GM23338 (cell line): Measurements from ENCODE around the gene BNC2. TPM values are rescaled to one million over a fixed set of nuclear protein-coding genes. Genes with fewer than 3 reads are reported as not detected.
A peak's percentile ranks its signal among the peaks of the same experiment; 100 is the strongest.

Source experiments
- ATAC-seq: fragments of 200-7000 bp; cut with Tn5 transposase; 3 replicates; pipeline ENCODE4 v1.9.1; 2020
- DNase-seq: peaks from one replicate; pipeline ENCODE4 v3.0.0-alpha.2; 2015; ENCODE audit warnings: low spot score
- H2AFZ ChIP-seq: fragments of 200-600 bp; sonication (generic); 2 replicates; pipeline ENCODE4 v1.8.0; 2016; ENCODE audit warnings: antibody characterized with exemption, mild to moderate bottlenecking, moderate library complexity
- H3F3A ChIP-seq: fragments of 200-600 bp; sonication (generic); replicated peaks from 2 replicates; pipeline ENCODE4 v1.8.0; 2017; ENCODE audit warnings: antibody characterized with exemption, mixed run types, low read depth
- H3K27ac ChIP-seq: fragments of 200-600 bp; sonication (generic); 2 replicates; pipeline ENCODE4 v1.6.1; 2016; ENCODE audit warnings: low read depth
- H3K27me3 ChIP-seq: fragments of 200-600 bp; sonication (generic); 2 replicates; pipeline ENCODE4 v1.8.0; 2016; ENCODE audit warnings: mild to moderate bottlenecking, mixed run types, moderate library complexity; ENCODE audit not compliant: insufficient read depth
- H3K36me3 ChIP-seq: fragments of 200-600 bp; sonication (generic); 2 replicates; pipeline ENCODE4 v1.8.0; 2016; ENCODE audit warnings: mild to moderate bottlenecking; ENCODE audit not compliant: insufficient read depth
- H3K4me1 ChIP-seq: fragments of 200-600 bp; sonication (generic); 2 replicates; pipeline ENCODE4 v1.8.0; 2016; ENCODE audit warnings: mild to moderate bottlenecking, moderate library complexity; ENCODE audit not compliant: insufficient read depth
- H3K4me2 ChIP-seq: fragments of 200-600 bp; sonication (generic); 2 replicates; pipeline ENCODE4 v1.7.1; 2017; ENCODE audit warnings: mixed run types
- H3K4me3 ChIP-seq: fragments of 200-600 bp; sonication (generic); 2 replicates; pipeline ENCODE4 v1.6.1; 2016; ENCODE audit warnings: mixed run types
- H3K79me2 ChIP-seq: fragments of 200-600 bp; sonication (generic); replicated peaks from 2 replicates; pipeline ENCODE4 v1.8.0; 2017; ENCODE audit warnings: mild to moderate bottlenecking; ENCODE audit not compliant: insufficient read depth
- H3K9me2 ChIP-seq: fragments of 200-600 bp; sonication (generic); 2 replicates; pipeline ENCODE4 v1.8.0; 2017; ENCODE audit not compliant: insufficient read depth
- H4K20me1 ChIP-seq: fragments of 200-600 bp; sonication (generic); replicated peaks from 2 replicates; pipeline ENCODE4 v1.8.0; 2017; ENCODE audit warnings: mild to moderate bottlenecking; ENCODE audit not compliant: insufficient read depth
- H3K27ac Mint-ChIP-seq: 2 replicates; pipeline ENCODE4 v1.8.0; 2020; ENCODE audit warnings: inconsistent platforms, mild to moderate bottlenecking, moderate library complexity, mixed read lengths
- H3K27me3 Mint-ChIP-seq: 3 replicates; pipeline ENCODE4 v1.8.0; 2022; ENCODE audit warnings: low read depth, mild to moderate bottlenecking, moderate library complexity, mixed read lengths, inconsistent platforms; ENCODE audit not compliant: insufficient read depth, poor library complexity
- H3K36me3 Mint-ChIP-seq: 3 replicates; pipeline ENCODE4 v1.8.0; 2021; ENCODE audit warnings: low read depth, mild to moderate bottlenecking, inconsistent platforms, moderate library complexity, mixed read lengths
- H3K4me1 Mint-ChIP-seq: 3 replicates; pipeline ENCODE4 v1.8.0; 2020; ENCODE audit warnings: mild to moderate bottlenecking, inconsistent platforms, mixed read lengths
- H3K4me3 Mint-ChIP-seq: 3 replicates; pipeline ENCODE4 v1.8.0; 2021; ENCODE audit warnings: moderate library complexity, mild to moderate bottlenecking, inconsistent platforms, mixed read lengths
- H3K9me3 Mint-ChIP-seq: 3 replicates; pipeline ENCODE4 v1.8.0; 2020; ENCODE audit warnings: moderate library complexity, mild to moderate bottlenecking, inconsistent platforms, mixed read lengths
- CREB1 ChIP-seq: fragments of 250-450 bp; sonication (Bioruptor Pico); IDR thresholded peaks from 2 replicates; pipeline ENCODE4 v1.5.0; 2020; ENCODE audit warnings: low read depth, mild to moderate bottlenecking, moderate library complexity
- CTCF ChIP-seq, 2 experiments: fragments of 200-600 bp in 1 of 2; sonication (generic) in 1 of 2; conservative IDR thresholded peaks; 2 replicates each; pipeline versions ENCODE4 v1.5.1 to v1.6.1; 2016 to 2017; ENCODE audit warnings: antibody characterized with exemption in 2 of 2, low read depth in 2 of 2, mild to moderate bottlenecking in 2 of 2, moderate library complexity in 1 of 2
- EZH2 ChIP-seq: fragments of 200-600 bp; sonication (generic); IDR thresholded peaks from one replicate; pipeline ENCODE4 v1.8.0; 2017; ENCODE audit warnings: antibody characterized with exemption, mild to moderate bottlenecking, low read depth; ENCODE audit not compliant: unreplicated experiment
- EZH2phosphoT487 ChIP-seq: fragments of 200-600 bp; sonication (generic); IDR thresholded peaks from one replicate; pipeline ENCODE4 v1.8.1; 2018; ENCODE audit warnings: antibody characterized with exemption; ENCODE audit not compliant: unreplicated experiment
- JUNB ChIP-seq: IDR thresholded peaks from one replicate; pipeline ENCODE4 v1.6.1; 2016; ENCODE audit warnings: antibody characterized with exemption; ENCODE audit not compliant: unreplicated experiment
- NANOG ChIP-seq: IDR thresholded peaks from 2 replicates; pipeline ENCODE4 v1.6.1; 2016; ENCODE audit warnings: antibody characterized with exemption, borderline replicate concordance
- POLR2AphosphoS5 ChIP-seq: IDR thresholded peaks from 2 replicates; pipeline ENCODE4 v1.6.1; 2016; ENCODE audit warnings: antibody characterized with exemption, low read depth
- ZNF114 ChIP-seq: fragments of 250-450 bp; sonication (Bioruptor Pico); IDR thresholded peaks from 2 replicates; pipeline ENCODE4 v1.5.0; 2020; ENCODE audit warnings: mild to moderate bottlenecking, moderate library complexity
- ZNF331 ChIP-seq: fragments of 250-450 bp; sonication (Bioruptor Pico); IDR thresholded peaks from 2 replicates; pipeline ENCODE4 v1.5.0; 2020; ENCODE audit warnings: low read depth, mild to moderate bottlenecking, moderate library complexity
- ZNF462 ChIP-seq: fragments of 250-450 bp; sonication (Bioruptor Pico); IDR thresholded peaks from 2 replicates; pipeline ENCODE4 v1.5.0; 2020; ENCODE audit warnings: mild to moderate bottlenecking, moderate library complexity
- polyA plus RNA-seq: library from polyadenylated mRNA; unstranded; fragments of >200 nt; fragmentation: Nextera tagmentation; extraction: Ambion mirVana; gene quantifications from 2 replicates; pipeline ENCODE4 v1.2.1, GENCODE V29; 2016
- total RNA-seq: library from RNA; depleted of rRNA; stranded (reverse); fragments of >200 nt; shearing (Covaris generic); gene quantifications from 2 replicates; pipeline ENCODE4 v1.2.3, GENCODE V29; 2014
- TF ChIP-seq, protein P1 (sequence below): IDR thresholded peaks from one replicate; pipeline ENCODE4 v1.6.1; 2018; ENCODE audit warnings: antibody characterized with exemption; ENCODE audit not compliant: unreplicated experiment

BNC2 gene
- total and polyA plus RNA-seq, 2 experiments from 2014 or later, result 12.7 to 13.2 TPM

GRCh38 chr9:16866587-16866986, 3.9 kb downstream of the BNC2 start (continued):
- TF ChIP-seq ZNF462 (CRISPR knock-in tag) (no peak), JUNB (no peak), ZNF331 (CRISPR knock-in tag) (no peak), EZH2phosphoT487 (no peak), POLR2AphosphoS5 (no peak), EZH2 (no peak), ZNF114 (CRISPR knock-in tag) (no peak), NANOG (no peak)

- H3K9me2 ChIP-seq, result no peaks in the 10 kb centered on the region
- Mint-ChIP-seq H3K9me3 (no peaks in the 10 kb centered on the region), H3K27me3 (peaks cover 2% of the 10 kb centered on the region), H3K4me1 (peaks cover 44% of the 10 kb centered on the region), H3K36me3 (no peaks in the 10 kb centered on the region; the same call in 2 of the 3 replicates), H3K4me3 (no peak overlapping the region), H3K27ac (peak overlapping the region; percentile 20; the same call in 1 of the 2 replicates)
- H2AFZ ChIP-seq, result no peak overlapping the region
- peaks cover 41% of the 10 kb centered on the region for H3K4me1 ChIP-seq
- H3K27ac ChIP-seq, result no peak overlapping the region
- H3K27me3 ChIP-seq, result peaks cover 8% of the 10 kb centered on the region
- no peak overlapping the region for H3K4me2 ChIP-seq
- H3K79me2 ChIP-seq, result peaks cover 98% of the 10 kb centered on the region
- ATAC-seq, result no peak
- no peak overlapping the region for H3K4me3 ChIP-seq
- no peaks in the 10 kb centered on the region for H3K36me3 ChIP-seq
- H4K20me1 ChIP-seq, result no peaks in the 10 kb centered on the region; the same call in 1 of the 2 replicates
- DNase-seq, result no peak
- no peaks in the 10 kb centered on the region for H3F3A ChIP-seq
- TF ChIP-seq, protein P1, sequence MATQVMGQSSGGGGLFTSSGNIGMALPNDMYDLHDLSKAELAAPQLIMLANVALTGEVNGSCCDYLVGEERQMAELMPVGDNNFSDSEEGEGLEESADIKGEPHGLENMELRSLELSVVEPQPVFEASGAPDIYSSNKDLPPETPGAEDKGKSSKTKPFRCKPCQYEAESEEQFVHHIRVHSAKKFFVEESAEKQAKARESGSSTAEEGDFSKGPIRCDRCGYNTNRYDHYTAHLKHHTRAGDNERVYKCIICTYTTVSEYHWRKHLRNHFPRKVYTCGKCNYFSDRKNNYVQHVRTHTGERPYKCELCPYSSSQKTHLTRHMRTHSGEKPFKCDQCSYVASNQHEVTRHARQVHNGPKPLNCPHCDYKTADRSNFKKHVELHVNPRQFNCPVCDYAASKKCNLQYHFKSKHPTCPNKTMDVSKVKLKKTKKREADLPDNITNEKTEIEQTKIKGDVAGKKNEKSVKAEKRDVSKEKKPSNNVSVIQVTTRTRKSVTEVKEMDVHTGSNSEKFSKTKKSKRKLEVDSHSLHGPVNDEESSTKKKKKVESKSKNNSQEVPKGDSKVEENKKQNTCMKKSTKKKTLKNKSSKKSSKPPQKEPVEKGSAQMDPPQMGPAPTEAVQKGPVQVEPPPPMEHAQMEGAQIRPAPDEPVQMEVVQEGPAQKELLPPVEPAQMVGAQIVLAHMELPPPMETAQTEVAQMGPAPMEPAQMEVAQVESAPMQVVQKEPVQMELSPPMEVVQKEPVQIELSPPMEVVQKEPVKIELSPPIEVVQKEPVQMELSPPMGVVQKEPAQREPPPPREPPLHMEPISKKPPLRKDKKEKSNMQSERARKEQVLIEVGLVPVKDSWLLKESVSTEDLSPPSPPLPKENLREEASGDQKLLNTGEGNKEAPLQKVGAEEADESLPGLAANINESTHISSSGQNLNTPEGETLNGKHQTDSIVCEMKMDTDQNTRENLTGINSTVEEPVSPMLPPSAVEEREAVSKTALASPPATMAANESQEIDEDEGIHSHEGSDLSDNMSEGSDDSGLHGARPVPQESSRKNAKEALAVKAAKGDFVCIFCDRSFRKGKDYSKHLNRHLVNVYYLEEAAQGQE, result no peak
- TF ChIP-seq CREB1 (CRISPR knock-in tag) (no peak), CTCF (conservative IDR thresholded peaks at IDR 0.05; ENCODE audit: low read depth in 2 of 2) (no peak), EZH2 (no peak), POLR2AphosphoS5 (no peak)
These were observed 5.6 kb downstream of the BNC2 start for GRCh38 chr9:16864649-16865434.
